ENCODE data around the gene KATNAL1.

GRCh38 chr13:30313311-30313710 lies 6.0 kb upstream of the KATNAL1 start:
- TF ChIP-seq POLR2AphosphoS5 (IDR thresholded peaks at IDR 0.05; ENCODE audit: low read depth, low read length), result no peak
- no peak for TF ChIP-seq TAF1 (IDR thresholded peaks at IDR 0.05; ENCODE audit: borderline replicate concordance, low read depth, low read length)
- TF ChIP-seq POLR2A (IDR thresholded peaks at IDR 0.05; ENCODE audit: low read depth, low read length), result no peak

Data from GM12892 (cell line).